HCT116 (cell line): ENCODE results near the gene PRKAG1. TPM values are rescaled to one million over a fixed set of nuclear protein-coding genes. Genes with fewer than 3 reads are reported as not detected.

ENCODE experiments used
- ATAC-seq: fragments of 200-7000 bp; cut with Tn5 transposase; 2 replicates; pipeline ENCODE4 v1.9.1; 2020; ENCODE audit warnings: mild to moderate bottlenecking, moderate library complexity
- BruUV-seq: library from RNA; stranded (reverse); fragments of 400-500 nt; replicated peaks from 2 replicates; lab custom pipeline; 2021; lab: Mats Ljungman, UMichigan
- CTCF ChIA-PET: fragments of 300-600 bp; sonication (Branson Sonifier 250); formaldehyde crosslinking; loops from one replicate; lab custom pipeline; 2021; ENCODE audit warnings: antibody characterized with exemption; lab: Charles Lee
- POLR2A ChIA-PET: fragments of 300-600, 350-600 bp; sonication (Branson Sonifier 250); formaldehyde crosslinking; loops from one replicate; lab custom pipeline; 2021; ENCODE audit warnings: antibody characterized with exemption; lab: Charles Lee
- RAD21 ChIA-PET, 2 experiments: fragments of 300-600 bp; sonication (Branson Sonifier 250); formaldehyde crosslinking; loops; one replicate each; lab custom pipeline; 2023; ENCODE audit warnings: low total read pairs in 2 of 2; ENCODE audit not compliant: uncharacterized antibody in 2 of 2, unreplicated experiment in 2 of 2, low non-redundant PET in 1 of 2; lab: Charles Lee
- DNase-seq: peaks from one replicate; pipeline ENCODE4 v3.0.0-alpha.2; 2010; ENCODE audit warnings: low read depth, low spot score
- H2AFZ ChIP-seq: fragments of 200-600 bp; shearing (Covaris generic), sonication (generic); 2 replicates; pipeline ENCODE4 v1.6.1; 2017; ENCODE audit warnings: low read depth, mixed run types, mixed read lengths, antibody characterized with exemption, low read length; ENCODE audit not compliant: poor library complexity, severe bottlenecking
- H3K27ac ChIP-seq: 2 replicates; pipeline ENCODE4 v1.5.1; 2012; ENCODE audit warnings: low read depth, low read length
- H3K27me3 ChIP-seq: fragments of 200-600 bp; sonication (generic); 2 replicates; pipeline ENCODE4 v1.6.1; 2016; ENCODE audit warnings: mixed run types, low read length, mixed read lengths; ENCODE audit not compliant: insufficient read depth
- H3K36me3 ChIP-seq, 2 experiments: fragments of 200-500 bp in 1 of 2; fragments of 200-600 bp in 1 of 2; sonication (Bioruptor generic) in 1 of 2; sonication (generic) in 1 of 2; 2 replicates each; pipeline versions ENCODE4 v1.5.1 to v1.6.1; 2014 to 2016; ENCODE audit warnings: low read length in 2 of 2, inconsistent platforms in 1 of 2, mixed read lengths in 1 of 2, mixed run types in 1 of 2; ENCODE audit not compliant: insufficient read depth in 2 of 2, control insufficient read depth in 1 of 2
- H3K4me1 ChIP-seq, 2 experiments: fragments of 200-600 bp in 1 of 2; sonication (generic) in 1 of 2; 2 replicates each; pipeline versions ENCODE4 v1.5.1 to v1.6.1; 2012 to 2017; ENCODE audit warnings: low read length in 2 of 2, inconsistent platforms in 1 of 2, mild to moderate bottlenecking in 1 of 2, mixed read lengths in 1 of 2, mixed run types in 1 of 2, moderate library complexity in 1 of 2; ENCODE audit not compliant: insufficient read depth in 2 of 2, control insufficient read depth in 1 of 2
- H3K4me2 ChIP-seq: fragments of 200-600 bp; sonication (generic); 2 replicates; pipeline ENCODE4 v1.6.1; 2017; ENCODE audit warnings: mixed run types, low read length, mixed read lengths
- H3K4me3 ChIP-seq, 2 experiments: fragments of 200-600 bp in 1 of 2; sonication (generic) in 1 of 2; replicated peaks in 1 of 2; 2 replicates each; pipeline ENCODE4 v1.5.1; 2011 to 2016; ENCODE audit warnings: low read length in 2 of 2, control low read depth in 1 of 2, low read depth in 1 of 2, mild to moderate bottlenecking in 1 of 2, mixed read lengths in 1 of 2, mixed run types in 1 of 2
- H3K79me2 ChIP-seq: fragments of 200-600 bp; sonication (generic); 2 replicates; pipeline ENCODE4 v1.6.1; 2017; ENCODE audit warnings: mild to moderate bottlenecking, mixed run types, low read length, moderate library complexity, mixed read lengths; ENCODE audit not compliant: insufficient read depth
- H3K9ac ChIP-seq: fragments of 200-600 bp; sonication (generic); 2 replicates; pipeline ENCODE4 v1.6.1; 2016; ENCODE audit warnings: low read length, mixed read lengths
- H3K9me2 ChIP-seq: fragments of 200-600 bp; sonication (generic), shearing (Covaris generic); 2 replicates; pipeline ENCODE4 v1.6.1; 2017; ENCODE audit warnings: mixed run types, mild to moderate bottlenecking, moderate library complexity; ENCODE audit not compliant: insufficient read depth
- H3K9me3 ChIP-seq, 2 experiments: fragments of 200-500 bp in 1 of 2; fragments of 200-600 bp in 1 of 2; sonication (Bioruptor generic) in 1 of 2; sonication (generic) in 1 of 2; 2 replicates each; pipeline ENCODE4 v1.6.1; 2014 to 2017; ENCODE audit warnings: low read length in 2 of 2, mixed read lengths in 2 of 2, inconsistent platforms in 1 of 2, low read depth in 1 of 2, mild to moderate bottlenecking in 1 of 2, mixed run types in 1 of 2, moderate library complexity in 1 of 2; ENCODE audit not compliant: control insufficient read depth in 1 of 2, insufficient read depth in 1 of 2
- H4K20me1 ChIP-seq: fragments of 200-600 bp; sonication (generic), shearing (Covaris generic); 2 replicates; pipeline ENCODE4 v1.6.1; 2017; ENCODE audit warnings: mixed run types, mild to moderate bottlenecking, moderate library complexity; ENCODE audit not compliant: insufficient read depth
- ATF3 ChIP-seq: IDR thresholded peaks from 2 replicates; pipeline ENCODE4 v1.6.1; 2012
- CBX3 ChIP-seq: IDR thresholded peaks from 2 replicates; pipeline ENCODE4 v1.6.1; 2012; ENCODE audit warnings: low read depth
- EZH2 ChIP-seq: fragments of 200-600 bp; sonication (generic); IDR thresholded peaks from 2 replicates; pipeline ENCODE4 v1.6.1; 2017; ENCODE audit warnings: antibody characterized with exemption, mixed run types
- POLR2A ChIP-seq: IDR thresholded peaks from 2 replicates; pipeline ENCODE4 v1.7.0; 2011; ENCODE audit warnings: borderline replicate concordance; ENCODE audit not compliant: insufficient read depth, insufficient read length; ENCODE audit errors: extremely low read depth
- POLR2AphosphoS5 ChIP-seq: IDR thresholded peaks from 2 replicates; pipeline ENCODE4 v1.6.1; 2011; ENCODE audit warnings: mild to moderate bottlenecking, low read depth, low read length, moderate library complexity
- RAD21 ChIP-seq: IDR thresholded peaks from 2 replicates; pipeline ENCODE4 v1.6.1; 2012; ENCODE audit warnings: low read depth, mild to moderate bottlenecking
- SIN3A ChIP-seq: IDR thresholded peaks from 2 replicates; pipeline ENCODE4 v1.6.1; 2012; ENCODE audit warnings: low read depth
- SRF ChIP-seq: IDR thresholded peaks from 2 replicates; pipeline ENCODE4 v1.6.1; 2012; ENCODE audit warnings: low read depth
- ZNF274 ChIP-seq: fragments of 200-500 bp; sonication (Bioruptor generic); IDR thresholded peaks from 2 replicates; pipeline ENCODE4 v1.6.1; 2014; ENCODE audit warnings: mild to moderate bottlenecking, low read depth, low read length, inconsistent platforms
- intact Hi-C: fragments of 100-400 bp; cut with micrococcal nuclease; formaldehyde crosslinking; loops from 2 replicates; pipeline ENCODE4 v1.10.0; 2022
- total RNA-seq: library from RNA; stranded (reverse); gene quantifications from one replicate; pipeline ENCODE4 v1.2.1, GENCODE V29; 2021; ENCODE audit not compliant: unreplicated experiment
- TF ChIP-seq, protein P1 (sequence below): IDR thresholded peaks from 2 replicates; pipeline ENCODE4 v1.6.1; 2012; ENCODE audit warnings: low read depth

Gene PRKAG1
- total RNA-seq, 1 experiment from 2014 or later, result 64.6 TPM

- Histone ChIP-seq H3K4me1 (peaks cover 0 to 11% of the 10 kb centered on the region in 2 experiments; a peak in 3 of 4 replicates), H3K79me2 (peaks cover 63% of the 10 kb centered on the region), H3K27ac (no peak overlapping the region), H3K4me2 (no peak overlapping the region), H4K20me1 (no peaks in the 10 kb centered on the region), H3K27me3 (no peaks in the 10 kb centered on the region), H3K9me3 (no peaks in the 10 kb centered on the region), H3K9me2 (no peaks in the 10 kb centered on the region), H3K9ac (no peak overlapping the region), H3K36me3 (peaks cover 54 to 69% of the 10 kb centered on the region in 2 experiments), H2AFZ (no peak overlapping the region), H3K4me3 (no peak overlapping the region)
- RAD21 ChIA-PET, result no interaction called here
- POLR2A ChIA-PET, result no interaction called here
- TF ChIP-seq SIN3A, result no peak
- TF ChIP-seq ATF3, result no peak
- intact Hi-C loops, result no loop called here
- ATAC-seq, result no peak
- CTCF ChIA-PET, result no interaction called here
- no TSS peak for BruUV-seq
- DNase-seq, result no peak
Measured at GRCh38 chr12:49051777-49052438, 33.3 kb upstream of the PRKAG1 start.

DNA sequence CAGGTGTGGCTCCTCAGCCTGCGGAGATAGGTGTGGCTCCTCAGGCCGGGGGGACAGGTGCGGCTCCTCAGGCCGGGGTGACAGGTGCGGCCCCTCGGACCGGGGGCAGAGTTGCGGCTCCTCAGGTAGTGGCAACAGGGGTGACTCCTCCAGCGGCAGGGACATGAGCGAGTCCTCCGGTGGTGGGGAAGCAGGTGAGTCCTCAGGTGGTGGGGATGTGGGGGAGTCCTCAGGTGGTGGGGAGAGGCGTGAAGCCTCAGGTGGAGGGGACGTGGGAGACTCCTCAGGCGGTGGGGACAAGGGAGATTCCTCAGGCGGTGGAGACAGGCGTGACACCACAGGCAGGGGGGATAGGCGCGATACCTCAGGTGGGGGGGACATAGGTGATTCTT lies 32.8 kb upstream of the PRKAG1 start:
- ChIA-PET RAD21 (no interaction called here), CTCF (no interaction called here), POLR2A (no interaction called here)
- TF ChIP-seq SIN3A (no peak), SRF (no peak), POLR2A (no peak), RAD21 (no peak), CBX3 (no peak), EZH2 (no peak), POLR2AphosphoS5 (no peak), ZNF274 (no peak)
- TF ChIP-seq, protein P1, sequence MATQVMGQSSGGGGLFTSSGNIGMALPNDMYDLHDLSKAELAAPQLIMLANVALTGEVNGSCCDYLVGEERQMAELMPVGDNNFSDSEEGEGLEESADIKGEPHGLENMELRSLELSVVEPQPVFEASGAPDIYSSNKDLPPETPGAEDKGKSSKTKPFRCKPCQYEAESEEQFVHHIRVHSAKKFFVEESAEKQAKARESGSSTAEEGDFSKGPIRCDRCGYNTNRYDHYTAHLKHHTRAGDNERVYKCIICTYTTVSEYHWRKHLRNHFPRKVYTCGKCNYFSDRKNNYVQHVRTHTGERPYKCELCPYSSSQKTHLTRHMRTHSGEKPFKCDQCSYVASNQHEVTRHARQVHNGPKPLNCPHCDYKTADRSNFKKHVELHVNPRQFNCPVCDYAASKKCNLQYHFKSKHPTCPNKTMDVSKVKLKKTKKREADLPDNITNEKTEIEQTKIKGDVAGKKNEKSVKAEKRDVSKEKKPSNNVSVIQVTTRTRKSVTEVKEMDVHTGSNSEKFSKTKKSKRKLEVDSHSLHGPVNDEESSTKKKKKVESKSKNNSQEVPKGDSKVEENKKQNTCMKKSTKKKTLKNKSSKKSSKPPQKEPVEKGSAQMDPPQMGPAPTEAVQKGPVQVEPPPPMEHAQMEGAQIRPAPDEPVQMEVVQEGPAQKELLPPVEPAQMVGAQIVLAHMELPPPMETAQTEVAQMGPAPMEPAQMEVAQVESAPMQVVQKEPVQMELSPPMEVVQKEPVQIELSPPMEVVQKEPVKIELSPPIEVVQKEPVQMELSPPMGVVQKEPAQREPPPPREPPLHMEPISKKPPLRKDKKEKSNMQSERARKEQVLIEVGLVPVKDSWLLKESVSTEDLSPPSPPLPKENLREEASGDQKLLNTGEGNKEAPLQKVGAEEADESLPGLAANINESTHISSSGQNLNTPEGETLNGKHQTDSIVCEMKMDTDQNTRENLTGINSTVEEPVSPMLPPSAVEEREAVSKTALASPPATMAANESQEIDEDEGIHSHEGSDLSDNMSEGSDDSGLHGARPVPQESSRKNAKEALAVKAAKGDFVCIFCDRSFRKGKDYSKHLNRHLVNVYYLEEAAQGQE, result no peak
- Histone ChIP-seq H3K27ac (no peak overlapping the region), H3K36me3 (peaks cover 58 to 71% of the 10 kb centered on the region in 2 experiments), H3K9ac (no peak overlapping the region), H3K4me2 (no peak overlapping the region), H3K9me3 (no peaks in the 10 kb centered on the region), H4K20me1 (no peaks in the 10 kb centered on the region), H3K9me2 (no peaks in the 10 kb centered on the region), H2AFZ (no peak overlapping the region), H3K4me3 (no peak overlapping the region), H3K4me1 (peaks cover 0 to 6% of the 10 kb centered on the region in 2 experiments; a peak in 1 of 4 replicates), H3K27me3 (no peaks in the 10 kb centered on the region), H3K79me2 (peaks cover 57% of the 10 kb centered on the region)
- BruUV-seq, result no TSS peak
- intact Hi-C loops, result no loop called here
- DNase-seq, result no peak
- no peak for ATAC-seq
